Measurements from ENCODE around the gene SNX2.

Gene SNX2

GRCh38 chr5:122773619-122774018 is 1.3 kb upstream of the SNX2 start:
- H3K27ac ChIP-seq = no peak overlapping the region
- TF ChIP-seq, protein P1, sequence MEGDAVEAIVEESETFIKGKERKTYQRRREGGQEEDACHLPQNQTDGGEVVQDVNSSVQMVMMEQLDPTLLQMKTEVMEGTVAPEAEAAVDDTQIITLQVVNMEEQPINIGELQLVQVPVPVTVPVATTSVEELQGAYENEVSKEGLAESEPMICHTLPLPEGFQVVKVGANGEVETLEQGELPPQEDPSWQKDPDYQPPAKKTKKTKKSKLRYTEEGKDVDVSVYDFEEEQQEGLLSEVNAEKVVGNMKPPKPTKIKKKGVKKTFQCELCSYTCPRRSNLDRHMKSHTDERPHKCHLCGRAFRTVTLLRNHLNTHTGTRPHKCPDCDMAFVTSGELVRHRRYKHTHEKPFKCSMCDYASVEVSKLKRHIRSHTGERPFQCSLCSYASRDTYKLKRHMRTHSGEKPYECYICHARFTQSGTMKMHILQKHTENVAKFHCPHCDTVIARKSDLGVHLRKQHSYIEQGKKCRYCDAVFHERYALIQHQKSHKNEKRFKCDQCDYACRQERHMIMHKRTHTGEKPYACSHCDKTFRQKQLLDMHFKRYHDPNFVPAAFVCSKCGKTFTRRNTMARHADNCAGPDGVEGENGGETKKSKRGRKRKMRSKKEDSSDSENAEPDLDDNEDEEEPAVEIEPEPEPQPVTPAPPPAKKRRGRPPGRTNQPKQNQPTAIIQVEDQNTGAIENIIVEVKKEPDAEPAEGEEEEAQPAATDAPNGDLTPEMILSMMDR (IDR thresholded peaks at IDR 0.05) = no peak
- TF ChIP-seq ZFX (IDR thresholded peaks at IDR 0.05; ENCODE audit: borderline replicate concordance) = no peak

GRCh38 chr5:122774519-122774860 is 390 bp upstream of the SNX2 start:
- H3K27ac ChIP-seq = peak overlapping the region; percentile 58; the same call in 1 of the 2 replicates
- no peak for TF ChIP-seq ZFX (IDR thresholded peaks at IDR 0.05; ENCODE audit: borderline replicate concordance)
- TF ChIP-seq, protein P1 (IDR thresholded peaks at IDR 0.05) = no peak

GRCh38 chr5:122775550-122776542 is 966 bp downstream of the SNX2 start:
- TF ChIP-seq, protein P1 (IDR thresholded peaks at IDR 0.05) = no peak
- TF ChIP-seq ZFX (IDR thresholded peaks at IDR 0.05; ENCODE audit: borderline replicate concordance) = no peak

GRCh38 chr5:122778157-122778556 is 3.3 kb downstream of the SNX2 start:
- TF ChIP-seq ZFX (IDR thresholded peaks at IDR 0.05; ENCODE audit: borderline replicate concordance) = no peak
- TF ChIP-seq, protein P1 (IDR thresholded peaks at IDR 0.05) = no peak

More at GRCh38 chr5:122775550-122776542, 966 bp downstream of the SNX2 start:
- peak overlapping the region; percentile 58 for H3K27ac ChIP-seq

DNA sequence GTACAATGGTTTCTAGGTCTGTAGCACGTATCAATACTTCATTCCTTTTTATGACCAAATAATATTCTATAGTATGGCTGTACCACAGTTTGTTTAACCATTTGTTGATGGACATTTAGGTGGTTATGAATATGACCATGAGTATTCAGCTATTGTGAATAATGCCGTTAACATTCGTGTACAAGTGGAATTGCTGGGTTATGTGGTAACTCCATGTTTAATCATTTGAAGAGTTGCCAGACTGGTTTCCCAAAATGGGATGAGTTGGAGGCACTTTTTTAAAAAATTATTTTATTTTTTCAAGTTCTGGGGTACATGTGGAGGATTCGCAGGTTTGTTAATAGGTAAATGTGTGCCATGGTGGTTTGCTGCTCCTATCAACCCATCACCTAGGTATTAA is 4.6 kb downstream of the SNX2 start:
- no peak overlapping the region for H3K27ac ChIP-seq
- TF ChIP-seq, protein P1 (IDR thresholded peaks at IDR 0.05) = no peak
- TF ChIP-seq ZFX (IDR thresholded peaks at IDR 0.05; ENCODE audit: borderline replicate concordance) = no peak

More at GRCh38 chr5:122778157-122778556, 3.3 kb downstream of the SNX2 start:
- no peak overlapping the region for H3K27ac ChIP-seq

DNA sequence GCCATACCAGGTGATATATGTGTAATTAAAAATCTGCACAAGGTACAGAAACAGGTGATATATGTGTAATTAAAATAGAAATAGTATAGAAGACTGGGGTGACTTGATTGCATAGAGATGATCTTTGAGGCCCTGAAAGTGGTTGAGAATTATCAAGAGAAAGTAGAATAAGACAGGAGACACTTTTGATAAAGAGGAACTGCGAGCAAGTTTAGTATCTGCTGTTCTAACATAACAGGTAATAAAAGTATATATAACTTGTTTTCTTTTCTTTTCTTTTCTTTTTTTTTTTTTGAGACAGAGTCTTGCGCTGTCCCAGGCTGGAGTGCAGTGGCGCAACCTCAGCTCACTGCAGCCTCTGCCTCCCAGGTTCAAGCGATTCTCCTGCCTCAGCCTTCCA is 5.4 kb downstream of the SNX2 start:
- no peak for TF ChIP-seq ZFX (IDR thresholded peaks at IDR 0.05; ENCODE audit: borderline replicate concordance)
- TF ChIP-seq, protein P1 (IDR thresholded peaks at IDR 0.05) = no peak
- no peak overlapping the region for H3K27ac ChIP-seq

DNA sequence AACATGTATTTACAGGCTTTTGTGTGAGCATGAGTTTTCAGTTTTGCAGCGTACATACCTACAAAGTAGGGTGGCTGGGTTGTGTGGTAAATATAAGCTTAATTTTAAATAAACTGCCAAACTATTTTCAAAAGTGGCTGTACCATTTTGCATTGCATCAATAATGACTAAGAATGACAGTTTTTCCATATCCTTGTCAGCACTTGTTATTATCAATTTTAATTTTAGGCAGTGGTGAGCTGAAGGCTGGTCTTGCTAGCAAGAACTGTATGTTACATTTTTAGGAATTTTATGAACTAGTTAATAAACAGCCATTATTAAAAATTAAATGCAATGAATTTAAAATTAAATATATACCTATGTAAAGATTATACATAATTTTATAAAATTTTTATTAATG is 6.6 kb downstream of the SNX2 start:
- no peak overlapping the region for H3K27ac ChIP-seq
- TF ChIP-seq ZFX (IDR thresholded peaks at IDR 0.05; ENCODE audit: borderline replicate concordance) = no peak
- TF ChIP-seq, protein P1 (IDR thresholded peaks at IDR 0.05) = no peak
